Measurements from ENCODE around the gene ATXN7.

ATXN7 gene

DNA sequence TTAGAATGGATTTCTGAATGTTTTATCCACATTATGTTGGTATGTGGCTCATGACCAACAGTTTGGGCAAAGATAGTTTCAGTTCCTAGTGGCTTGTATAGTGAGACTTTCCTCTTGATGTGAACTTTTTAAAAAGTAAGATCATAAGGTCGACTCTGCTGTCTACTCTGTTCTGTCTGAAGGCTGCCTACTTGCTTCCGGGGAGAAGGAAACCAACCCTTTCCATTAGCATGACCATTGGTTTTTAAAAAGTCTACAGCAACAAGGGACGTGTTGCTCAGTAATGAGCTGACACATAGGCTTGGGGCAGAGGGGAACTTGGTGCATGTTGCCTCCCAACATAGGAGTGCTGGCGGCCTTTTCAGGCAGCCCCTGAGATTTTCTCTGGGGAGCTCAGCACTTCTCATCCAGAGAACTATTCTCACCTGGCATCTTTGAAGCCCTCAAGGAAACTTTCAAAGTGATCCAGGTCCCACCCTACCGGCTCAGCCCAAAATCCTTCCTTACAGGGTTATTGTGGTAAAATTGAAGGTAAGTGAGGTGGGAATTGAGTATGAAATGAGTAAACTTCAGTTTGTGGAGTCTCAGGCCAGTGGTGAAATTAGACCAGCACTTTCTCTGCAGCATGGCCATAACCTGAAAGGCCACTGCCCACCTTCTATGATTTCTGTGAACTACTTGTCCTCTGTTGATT, 129.0 kb downstream of the ATXN7 start:
- DNase-seq, result no peak

DNA sequence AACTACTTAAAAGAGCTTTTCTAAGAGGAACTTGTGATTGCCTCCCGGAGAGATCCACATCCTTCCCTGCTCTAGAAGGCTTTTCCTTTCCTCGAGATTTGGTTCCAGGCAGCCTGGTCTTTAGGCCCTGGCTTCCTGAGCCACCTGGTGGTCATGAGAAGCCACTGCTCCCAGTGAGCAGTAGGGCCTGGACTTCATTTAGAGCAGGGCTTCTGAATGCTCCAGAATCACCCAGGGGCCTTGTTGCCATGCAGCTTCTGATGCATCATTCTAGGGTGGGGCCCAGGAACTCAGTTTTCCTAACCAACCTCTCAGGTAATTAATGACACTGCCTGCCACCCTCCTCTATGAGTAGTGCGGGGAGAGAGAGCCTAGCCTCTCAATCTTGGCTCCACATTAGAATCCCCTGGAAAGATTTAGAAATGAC, 130.0 kb downstream of the ATXN7 start:
- DNase-seq, result no peak

GRCh38 chr3:63995086-63995485, 131.4 kb downstream of the ATXN7 start:
- DNase-seq, result no peak

- no peak for DNase-seq
Observed at GRCh38 chr3:63998852-63999754, 135.4 kb downstream of the ATXN7 start.

GRCh38 chr3:64000453-64001055, 136.9 kb downstream of the ATXN7 start:
- no peak for DNase-seq

GRCh38 chr3:64002233-64002632, 138.6 kb downstream of the ATXN7 start:
- DNase-seq, result no peak

- DNase-seq, result no peak
Observed at GRCh38 chr3:64003589-64003988, 139.9 kb downstream of the ATXN7 start.

GRCh38 chr3:64008017-64008416, 144.3 kb downstream of the ATXN7 start:
- DNase-seq, result no peak

DNA sequence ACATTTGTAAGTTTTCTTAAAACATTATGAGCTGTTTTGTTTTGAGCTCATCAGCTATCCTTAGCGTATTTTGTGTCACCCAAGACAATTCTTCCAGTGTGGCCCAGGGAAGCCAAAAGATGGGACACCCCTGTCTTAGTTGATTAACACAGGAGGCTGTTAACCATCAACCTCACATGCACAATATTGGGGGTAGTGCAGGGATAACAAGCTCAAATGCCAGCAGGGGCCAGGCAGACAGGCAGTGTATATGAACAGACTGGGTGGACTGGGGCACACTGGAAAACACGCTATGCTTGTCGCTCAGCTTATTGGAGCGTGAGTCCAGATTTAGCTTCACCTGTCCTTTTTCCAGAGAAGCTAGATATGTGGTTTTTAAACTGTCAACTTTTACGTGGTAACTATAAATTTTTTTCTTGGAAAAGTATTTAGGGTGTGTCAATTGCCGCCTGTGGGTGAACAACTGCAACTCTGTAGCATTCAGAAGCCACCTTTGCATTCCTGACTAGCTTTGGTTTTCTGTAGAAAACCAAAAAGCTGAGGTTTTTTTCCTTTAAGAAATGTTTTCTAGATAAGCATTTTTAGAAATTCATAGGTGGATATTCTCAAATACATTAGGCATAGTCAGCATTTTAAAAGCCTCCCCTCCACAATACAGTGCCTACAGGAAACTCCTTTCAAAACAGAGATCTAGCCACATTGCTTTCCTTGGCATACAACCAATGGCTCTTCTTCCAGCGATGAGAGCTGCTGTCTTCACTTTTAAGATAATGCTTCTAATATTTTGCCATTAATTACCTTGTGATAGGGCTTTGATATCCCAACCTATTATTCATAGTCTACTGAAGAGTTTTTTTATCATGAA, 145.1 kb downstream of the ATXN7 start:
- DNase-seq, result no peak

- DNase-seq, result no peak
Observed at GRCh38 chr3:64009528-64009927, 145.9 kb downstream of the ATXN7 start.

DNA sequence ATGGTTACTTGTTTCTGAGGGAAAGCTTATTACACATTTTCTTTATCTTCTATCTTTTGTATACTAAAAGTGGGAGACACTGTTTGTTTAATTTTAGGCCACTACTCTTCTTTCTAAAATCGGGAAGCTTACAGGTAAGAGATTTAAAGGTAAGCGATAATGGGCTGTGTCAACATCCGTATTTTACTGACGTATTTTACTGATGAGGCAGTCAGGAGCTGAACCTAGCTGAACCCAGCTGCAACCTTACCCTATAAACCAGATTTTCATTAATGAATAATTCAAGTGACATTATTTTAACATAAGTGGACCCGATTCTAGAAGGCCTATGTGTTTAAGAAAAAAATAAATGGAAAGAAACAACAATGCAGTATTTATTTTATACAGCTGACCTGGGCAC, 146.5 kb downstream of the ATXN7 start:
- no peak for DNase-seq

DNA sequence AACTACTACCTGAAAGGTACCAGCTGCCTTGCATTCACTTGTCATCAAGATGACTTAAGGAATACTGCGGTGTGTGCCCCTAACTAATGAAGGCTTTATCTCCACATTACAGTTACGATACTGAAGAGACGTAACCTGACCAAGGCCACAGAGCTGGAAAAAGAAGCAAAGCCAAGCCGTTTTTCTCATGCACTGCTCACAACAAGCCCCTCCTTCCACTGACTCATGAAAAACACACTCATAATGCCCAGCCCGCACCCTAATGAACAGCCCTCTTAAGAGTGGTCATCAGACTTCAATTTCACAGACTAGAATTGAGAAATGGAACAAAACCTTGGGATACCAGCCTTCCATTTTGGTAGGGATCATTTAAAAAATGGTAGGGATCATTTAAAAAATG, 148.0 kb downstream of the ATXN7 start:
- DNase-seq, result no peak

DNA sequence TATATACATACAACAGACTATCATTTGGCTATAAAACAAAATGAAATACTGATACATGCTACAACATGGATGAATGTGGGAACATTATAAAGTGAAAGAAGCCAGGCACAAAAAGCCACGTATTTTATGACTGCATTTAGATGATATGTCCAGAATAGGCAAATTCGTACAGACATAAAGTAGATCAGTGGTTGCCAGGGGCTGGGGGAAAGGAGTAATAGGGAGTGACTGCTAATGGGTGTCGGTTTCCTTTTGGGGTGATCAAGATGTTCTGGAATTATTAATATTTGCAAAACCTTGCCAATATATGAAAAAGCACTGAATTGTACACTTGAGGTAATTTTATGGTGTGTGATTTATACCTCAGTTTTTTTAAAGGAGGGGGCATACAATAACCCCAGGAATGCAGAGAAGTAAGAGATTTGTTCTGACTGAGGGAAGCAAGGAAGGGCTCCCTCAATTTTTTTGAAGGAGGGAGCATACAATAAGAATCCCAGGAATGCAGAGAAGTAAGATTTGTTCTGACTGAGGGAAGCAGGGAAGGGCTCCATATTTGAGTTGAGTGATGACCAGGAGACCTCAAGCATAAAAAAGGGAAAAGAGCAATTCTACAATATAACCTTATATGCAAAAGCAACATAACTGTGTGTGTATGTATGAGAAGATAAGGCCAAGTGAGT, 153.4 kb downstream of the ATXN7 start:
- no peak for DNase-seq

GRCh38 chr3:64019271-64019670, 155.6 kb downstream of the ATXN7 start:
- DNase-seq, result no peak

DNA sequence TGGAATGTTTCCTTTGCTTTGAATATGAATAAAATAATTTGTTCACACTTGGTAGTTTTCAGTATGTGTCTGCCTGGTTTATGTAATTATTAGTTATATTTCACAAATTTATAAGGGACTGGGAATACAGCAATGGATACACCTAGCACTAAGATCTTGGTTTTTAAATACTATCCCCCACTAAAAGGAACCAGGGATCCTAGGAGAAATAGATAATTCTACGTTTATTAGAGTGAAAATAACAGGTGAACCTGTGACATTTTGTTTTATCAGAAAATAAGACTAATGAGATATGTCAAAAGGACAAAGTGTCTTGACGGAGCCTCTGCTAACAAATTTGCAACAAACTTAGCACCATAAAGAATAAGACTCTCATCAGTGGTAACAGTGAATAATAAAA, 156.2 kb downstream of the ATXN7 start:
- no peak for DNase-seq

DNA sequence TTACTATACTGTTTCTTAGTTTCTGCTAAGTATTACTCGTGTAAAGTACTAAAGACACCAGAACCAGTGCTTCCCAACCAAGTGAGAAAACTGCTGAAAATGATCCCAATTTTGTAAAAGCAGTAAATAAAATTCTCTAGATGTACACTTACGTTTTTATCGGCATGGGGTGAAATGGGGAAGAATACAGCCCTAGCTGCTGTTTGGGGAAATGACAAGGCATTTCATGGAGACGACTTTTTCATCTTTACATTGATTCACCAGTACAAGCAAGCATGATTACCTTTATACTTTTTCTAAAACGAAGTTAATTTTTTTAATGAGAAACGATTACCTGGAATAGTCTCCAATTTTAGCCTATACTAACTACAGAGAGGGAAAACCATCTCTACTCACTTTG, 158.3 kb downstream of the ATXN7 start:
- DNase-seq, result no peak

DNA sequence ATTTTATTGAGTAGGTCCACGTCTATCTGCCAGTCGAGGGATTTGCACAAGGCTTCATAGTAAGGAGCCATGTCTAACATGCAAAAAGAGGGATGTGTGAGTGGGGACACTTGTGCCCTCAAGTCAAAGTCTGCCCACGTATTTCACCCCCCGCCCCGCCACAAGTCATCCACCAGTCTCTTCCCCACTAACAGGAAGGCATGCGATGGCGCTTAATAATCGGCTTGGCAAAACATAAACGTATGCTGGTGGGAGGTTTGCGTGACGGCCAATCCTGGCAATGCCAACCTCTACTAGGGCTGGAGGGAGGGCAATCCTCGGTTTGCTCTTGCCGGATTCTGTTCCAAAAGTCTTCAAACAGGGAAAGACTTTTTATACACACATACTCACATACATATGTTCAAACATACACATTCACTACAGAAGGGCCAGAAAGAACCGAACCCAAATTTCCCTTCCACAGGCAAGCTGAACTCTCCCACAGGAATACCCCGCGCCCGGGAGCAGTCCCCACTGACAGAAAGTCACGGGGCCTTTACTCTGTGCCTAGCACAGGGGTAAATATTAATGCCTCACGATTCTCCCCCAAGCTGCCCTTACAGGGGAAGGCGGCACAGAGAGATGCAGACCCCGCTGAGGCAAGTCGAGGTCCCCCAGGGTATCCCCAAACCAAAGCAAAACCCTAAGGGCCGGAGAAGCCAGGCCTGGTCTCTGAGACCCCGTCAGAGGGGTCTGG, 159.0 kb downstream of the ATXN7 start:
- DNase-seq, result no peak

DNA sequence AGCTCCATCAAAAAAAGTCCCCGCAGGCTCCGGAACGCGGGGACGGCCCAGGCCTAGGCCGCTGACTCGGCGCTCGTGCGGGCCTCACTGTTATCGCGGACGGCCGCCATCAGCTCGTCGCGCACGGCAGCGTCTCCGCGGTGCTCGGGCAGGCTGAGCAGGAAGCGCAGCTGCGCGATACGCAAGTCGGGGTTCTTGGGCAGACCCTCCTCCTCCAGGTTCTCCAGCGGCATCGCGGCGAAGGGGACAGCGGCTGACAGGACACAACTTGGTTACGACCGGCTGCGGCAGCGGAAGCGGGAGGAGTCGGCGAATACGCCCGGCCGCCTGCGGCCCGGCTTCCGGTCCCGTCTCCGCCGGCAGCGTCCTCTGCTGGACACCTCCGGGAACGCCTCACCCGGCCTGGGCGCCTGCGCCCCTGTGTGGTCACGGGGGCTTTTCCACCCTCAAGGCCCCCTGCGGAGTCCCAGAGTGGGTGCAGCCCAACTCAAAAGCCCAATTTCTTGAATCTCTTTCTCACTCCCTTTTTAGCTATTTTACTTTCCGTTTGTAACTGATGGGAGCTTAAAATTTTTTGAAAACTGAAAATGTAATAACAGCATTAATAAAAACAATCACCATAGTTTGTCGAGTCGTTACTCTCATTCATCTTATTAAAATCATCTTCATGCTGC, 159.7 kb downstream of the ATXN7 start, which contains the start of gene PSMD6:
TSS of gene PSMD6 (minus strand) at position 308 of the 674 bp plus-strand sequence. CDS start at position 233, 75 bp downstream.
- no peak for DNase-seq

DNA sequence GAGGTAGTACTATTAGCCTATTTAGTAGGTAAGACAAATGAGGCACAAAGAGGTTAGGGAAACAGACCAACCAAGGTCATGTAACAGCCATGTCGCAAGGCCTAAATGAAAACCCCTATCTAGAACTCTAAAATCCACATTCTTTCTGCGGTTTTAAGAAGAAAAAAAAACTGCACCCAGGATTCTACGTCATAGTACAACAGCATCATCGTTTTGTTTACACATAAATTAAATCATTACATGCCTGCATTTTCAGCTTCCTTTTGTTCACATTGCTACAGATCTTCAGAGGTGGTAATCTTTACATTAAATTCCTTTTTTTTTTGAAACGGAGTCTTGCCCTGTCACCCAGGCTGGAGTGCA, 160.2 kb downstream of the ATXN7 start:
- no peak for DNase-seq

DNA sequence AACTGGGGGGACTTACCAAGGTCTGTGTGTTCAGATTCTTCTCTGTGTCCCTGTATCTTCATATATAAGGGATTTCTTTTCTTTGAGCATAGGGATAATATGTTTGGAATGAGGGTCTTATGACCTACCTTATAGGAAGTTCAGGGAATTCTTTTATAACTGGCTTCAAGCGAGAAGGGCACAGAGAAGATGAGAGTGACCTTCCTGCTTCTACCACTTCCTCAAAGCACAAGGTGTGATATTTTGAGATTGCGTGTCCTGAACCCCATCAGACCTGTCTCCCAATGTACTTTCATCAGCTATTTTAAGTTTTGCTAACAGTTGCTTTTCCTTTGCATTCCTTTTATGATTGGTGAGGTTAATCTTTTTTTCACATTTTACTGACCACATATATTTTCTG, 162.7 kb downstream of the ATXN7 start:
- no peak for DNase-seq

GRCh38 chr3:64027658-64028057, 164.0 kb downstream of the ATXN7 start:
- no peak for DNase-seq

Data from DMS 273 treated with DMSO at 0.1 percent for 48 hours (cell line).